Transverse colon (tissue), 4 donors: ENCODE data around the gene KANTR.

Experiments used
- EP300 ChIP-seq: sonication (generic); formaldehyde crosslinking; IDR thresholded peaks from one replicate; pipeline ENCODE4 v1.6.1; 2017; ENCODE audit warnings: antibody characterized with exemption, low read depth
- POLR2A ChIP-seq: fragments of 450-650 bp; IDR thresholded peaks from one replicate; pipeline ENCODE4 v1.6.1; 2016; ENCODE audit warnings: antibody characterized with exemption, mild to moderate bottlenecking, moderate library complexity
- POLR2AphosphoS5 ChIP-seq, 3 donors: sonication (generic); formaldehyde crosslinking; IDR thresholded peaks; one replicate each; pipeline ENCODE4 v1.6.1; 2016; ENCODE audit warnings: antibody characterized with exemption in 3 of 3
- TF ChIP-seq, protein P1 (sequence below), 5 experiments: fragments of 200-600 bp in 3 of 5; fragments of 450-650 bp in 2 of 5; sonication (generic) in 3 of 5; IDR thresholded peaks; 1 replicate in 2 of 5; 2 replicates in 3 of 5; pipeline ENCODE4 v1.5.1; 2016 to 2017; ENCODE audit warnings: antibody characterized with exemption in 5 of 5, inconsistent platforms in 3 of 5, mild to moderate bottlenecking in 2 of 5, moderate library complexity in 1 of 5

DNA sequence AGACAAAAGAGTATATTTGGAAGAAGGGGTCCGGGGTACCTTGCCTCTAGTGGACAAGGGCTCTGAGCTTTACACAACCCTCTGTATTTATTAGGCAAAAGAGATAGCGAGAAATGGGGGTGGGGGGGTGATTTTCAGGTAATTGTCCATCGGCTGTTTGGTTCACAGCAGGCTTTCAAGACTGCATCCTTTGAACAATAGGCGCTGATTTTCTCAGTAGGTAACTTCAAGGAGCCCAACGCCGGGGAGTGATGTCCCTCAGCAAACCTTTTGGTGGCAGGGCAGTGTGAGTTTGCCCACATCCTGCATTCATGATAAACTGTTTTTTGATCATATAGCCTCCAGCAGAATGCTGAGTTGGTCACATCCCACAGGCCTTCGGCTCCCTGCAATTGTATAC is 69.5 kb downstream of the KANTR start:
- TF ChIP-seq, protein P1, sequence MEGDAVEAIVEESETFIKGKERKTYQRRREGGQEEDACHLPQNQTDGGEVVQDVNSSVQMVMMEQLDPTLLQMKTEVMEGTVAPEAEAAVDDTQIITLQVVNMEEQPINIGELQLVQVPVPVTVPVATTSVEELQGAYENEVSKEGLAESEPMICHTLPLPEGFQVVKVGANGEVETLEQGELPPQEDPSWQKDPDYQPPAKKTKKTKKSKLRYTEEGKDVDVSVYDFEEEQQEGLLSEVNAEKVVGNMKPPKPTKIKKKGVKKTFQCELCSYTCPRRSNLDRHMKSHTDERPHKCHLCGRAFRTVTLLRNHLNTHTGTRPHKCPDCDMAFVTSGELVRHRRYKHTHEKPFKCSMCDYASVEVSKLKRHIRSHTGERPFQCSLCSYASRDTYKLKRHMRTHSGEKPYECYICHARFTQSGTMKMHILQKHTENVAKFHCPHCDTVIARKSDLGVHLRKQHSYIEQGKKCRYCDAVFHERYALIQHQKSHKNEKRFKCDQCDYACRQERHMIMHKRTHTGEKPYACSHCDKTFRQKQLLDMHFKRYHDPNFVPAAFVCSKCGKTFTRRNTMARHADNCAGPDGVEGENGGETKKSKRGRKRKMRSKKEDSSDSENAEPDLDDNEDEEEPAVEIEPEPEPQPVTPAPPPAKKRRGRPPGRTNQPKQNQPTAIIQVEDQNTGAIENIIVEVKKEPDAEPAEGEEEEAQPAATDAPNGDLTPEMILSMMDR (IDR thresholded peaks at IDR 0.05): no peak
- TF ChIP-seq EP300 (no peak), POLR2A (no peak), POLR2AphosphoS5 (IDR thresholded peaks at IDR 0.05) (no peak)
